GM06990 (cell line): Measurements from ENCODE around the gene POC1A.

Source experiments
- DNase-seq: peaks from one replicate; pipeline ENCODE4 v3.0.0-alpha.2; 2011; ENCODE audit not compliant: insufficient read length; ENCODE audit errors: extremely low read depth
- H3K27me3 ChIP-seq: replicated peaks from 2 replicates; pipeline ENCODE4 v1.6.0; 2011; ENCODE audit warnings: low read length; ENCODE audit not compliant: control insufficient read depth, insufficient read depth
- H3K36me3 ChIP-seq: 2 replicates; pipeline ENCODE4 v1.5.1; 2011; ENCODE audit warnings: low read length; ENCODE audit not compliant: control insufficient read depth, insufficient read depth
- H3K4me3 ChIP-seq: replicated peaks from 2 replicates; pipeline ENCODE4 v1.5.1; 2011; ENCODE audit warnings: low read depth, mild to moderate bottlenecking, control low read depth, low read length
- CTCF ChIP-seq: IDR thresholded peaks from 2 replicates; pipeline ENCODE4 v1.5.1; 2011; ENCODE audit warnings: low read length, control low read depth, mild to moderate bottlenecking, inconsistent platforms; ENCODE audit not compliant: insufficient read depth, poor library complexity, severe bottlenecking

POC1A gene

GRCh38 chr3:52197842-52198625 is 43.8 kb upstream of the POC1A start, which contains the start of gene ALAS1:
TSS of gene ALAS1 (plus strand) at chr3:52198160. CDS start at chr3:52199242, 1,082 bp downstream.
- DNase-seq = peak; percentile 94
- no peak for TF ChIP-seq CTCF
- Histone ChIP-seq H3K36me3 (peaks cover 4% of the 10 kb centered on the region), H3K4me3 (peak within 1 kb of the TSS; percentile 85), H3K27me3 (no peaks in the 10 kb centered on the region)

GRCh38 chr3:52197499-52197841 is 43.2 kb upstream of the POC1A start:
- Histone ChIP-seq H3K36me3 (peaks cover 4% of the 10 kb centered on the region; the same call in 1 of the 2 replicates), H3K27me3 (no peaks in the 10 kb centered on the region), H3K4me3 (peak overlapping the region; percentile 85)
- no peak for DNase-seq
- no peak for TF ChIP-seq CTCF

GRCh38 chr3:52196977-52197376 is 42.8 kb upstream of the POC1A start:
- peaks cover 1% of the 10 kb centered on the region; the same call in 1 of the 2 replicates for H3K36me3 ChIP-seq
- DNase-seq = no peak
- no peak overlapping the region for H3K4me3 ChIP-seq
- no peaks in the 10 kb centered on the region for H3K27me3 ChIP-seq
- no peak for TF ChIP-seq CTCF

GRCh38 chr3:52195823-52196331 is 41.7 kb upstream of the POC1A start:
- H3K36me3 ChIP-seq = 0 out of 2 replicates have a peak, but pooled peaks cover 1% of the 10 kb centered on the region
- no peak for TF ChIP-seq CTCF
- DNase-seq = no peak
- no peak overlapping the region for H3K4me3 ChIP-seq
- H3K27me3 ChIP-seq = no peaks in the 10 kb centered on the region

GRCh38 chr3:52195291-52195597 is 41.0 kb upstream of the POC1A start:
- Histone ChIP-seq H3K27me3 (no peaks in the 10 kb centered on the region), H3K36me3 (0 out of 2 replicates have a peak, but pooled peaks cover under 1% of the 10 kb centered on the region), H3K4me3 (no peak overlapping the region)
- no peak for DNase-seq
- no peak for TF ChIP-seq CTCF
